Measurements from ENCODE around the gene VEGFB. TPM values are rescaled to one million over a fixed set of nuclear protein-coding genes. Genes with fewer than 3 reads are reported as not detected.

The VEGFB gene
- total RNA-seq, 4 donors from 2014 or later = 56.1 to 75.0 (median 65.5) TPM

GRCh38 chr11:64192434-64192833 lies 42.0 kb upstream of the VEGFB start:
- WGBS = 84% methylated on average over 5 of the region's 5 CpGs
- Histone ChIP-seq H3K36me3 (peaks cover 50% of the 10 kb centered on the region), H3K4me1 (peaks cover 18% of the 10 kb centered on the region), H3K27me3 (no peaks in the 10 kb centered on the region), H3K4me3 (no peak overlapping the region), H3K27ac (no peak overlapping the region), H3K9me3 (no peaks in the 10 kb centered on the region)
- DNase-seq (ENCODE audit: low spot score in 2 of 2) = no peak
- no peak for TF ChIP-seq CTCF (IDR thresholded peaks at IDR 0.05)
- TF ChIP-seq POLR2AphosphoS5 (IDR thresholded peaks at IDR 0.05) = no peak
- no peak for TF ChIP-seq POLR2A (IDR thresholded peaks at IDR 0.05)
- TF ChIP-seq EP300 (IDR thresholded peaks at IDR 0.05) = no peak

GRCh38 chr11:64196626-64197025 lies 37.8 kb upstream of the VEGFB start:
- DNase-seq (ENCODE audit: low spot score in 2 of 2) = no peak
- TF ChIP-seq POLR2AphosphoS5 (IDR thresholded peaks at IDR 0.05) (no peak), POLR2A (IDR thresholded peaks at IDR 0.05) (no peak), EP300 (IDR thresholded peaks at IDR 0.05) (no peak), CTCF (IDR thresholded peaks at IDR 0.05) (no peak)
- Histone ChIP-seq H3K36me3 (peaks cover 92% of the 10 kb centered on the region), H3K27me3 (no peaks in the 10 kb centered on the region), H3K4me3 (no peak overlapping the region), H3K9me3 (no peaks in the 10 kb centered on the region), H3K4me1 (no peaks in the 10 kb centered on the region), H3K27ac (no peak overlapping the region)
- WGBS = 73% methylated on average over 9 of the region's 9 CpGs

GRCh38 chr11:64198511-64198910 lies 35.9 kb upstream of the VEGFB start:
- no peak for TF ChIP-seq POLR2A (IDR thresholded peaks at IDR 0.05)
- no peak for TF ChIP-seq CTCF (IDR thresholded peaks at IDR 0.05)
- TF ChIP-seq POLR2AphosphoS5 (IDR thresholded peaks at IDR 0.05) = no peak
- no peak for TF ChIP-seq EP300 (IDR thresholded peaks at IDR 0.05)
- DNase-seq (ENCODE audit: low spot score in 2 of 2) = no peak
- Histone ChIP-seq H3K27me3 (no peaks in the 10 kb centered on the region), H3K9me3 (no peaks in the 10 kb centered on the region), H3K4me3 (no peak overlapping the region), H3K4me1 (no peaks in the 10 kb centered on the region), H3K36me3 (peaks cover 100% of the 10 kb centered on the region), H3K27ac (no peak overlapping the region)
- 98% methylated on average over 2 of the region's 2 CpGs for WGBS

- Histone ChIP-seq H3K36me3 (peaks cover 84% of the 10 kb centered on the region), H3K27me3 (no peaks in the 10 kb centered on the region), H3K4me1 (peaks cover 22% of the 10 kb centered on the region), H3K9me3 (no peaks in the 10 kb centered on the region), H3K4me3 (no peak overlapping the region), H3K27ac (no peak overlapping the region)
- no peak for DNase-seq (ENCODE audit: low spot score in 2 of 2)
- 90% methylated on average over 3 of the region's 3 CpGs for WGBS
- no peak for TF ChIP-seq POLR2AphosphoS5 (IDR thresholded peaks at IDR 0.05)
- no peak for TF ChIP-seq POLR2A (IDR thresholded peaks at IDR 0.05)
- TF ChIP-seq CTCF (IDR thresholded peaks at IDR 0.05) = no peak
- no peak for TF ChIP-seq EP300 (IDR thresholded peaks at IDR 0.05)
Observed at GRCh38 chr11:64201543-64201942, 32.8 kb upstream of the VEGFB start.

- Histone ChIP-seq H3K4me1 (peaks cover 29% of the 10 kb centered on the region), H3K27ac (no peak overlapping the region), H3K27me3 (no peaks in the 10 kb centered on the region), H3K9me3 (no peaks in the 10 kb centered on the region), H3K4me3 (no peak overlapping the region), H3K36me3 (peaks cover 70% of the 10 kb centered on the region)
- TF ChIP-seq POLR2A (IDR thresholded peaks at IDR 0.05) (no peak), CTCF (IDR thresholded peaks at IDR 0.05) (no peak), EP300 (IDR thresholded peaks at IDR 0.05) (no peak), POLR2AphosphoS5 (IDR thresholded peaks at IDR 0.05) (no peak)
- 94% methylated on average over 9 of the region's 9 CpGs for WGBS
- no peak for DNase-seq (ENCODE audit: low spot score in 2 of 2)
Observed at GRCh38 chr11:64202992-64203391, 31.4 kb upstream of the VEGFB start.
